Fibroblast of mammary gland (primary cell): ENCODE measurements around the gene TPSAB1.
"Not testable (repeated sequence)": the region's sequence is repeated elsewhere in the genome, so short reads cannot be mapped to it uniquely, and the experiment has no call there.

Source experiments
- DNase-seq: peaks from one replicate; pipeline ENCODE4 v3.0.0-alpha.2; 2010; ENCODE audit warnings: low read depth
- H3K4me3 ChIP-seq: 2 replicates; pipeline ENCODE4 v1.5.1; 2011; ENCODE audit warnings: low read depth, mild to moderate bottlenecking, low read length, moderate library complexity; ENCODE audit not compliant: control insufficient read depth
- CTCF ChIP-seq: conservative IDR thresholded peaks from 2 replicates; pipeline ENCODE4 v1.5.1; 2011; ENCODE audit warnings: low read depth, low read length, inconsistent platforms; ENCODE audit not compliant: control insufficient read depth, insufficient read depth

The TPSAB1 gene

GRCh38 chr16:1225051-1225451 is 15.5 kb upstream of the TPSAB1 start, which contains the start of gene TPSG1:
Gene TPSG1, minus strand, starts transcription at chr16:1225268. Its CDS starts 16 bp downstream, at chr16:1225252.
- DNase-seq = no peak
- no peak within 1 kb of the TSS for H3K4me3 ChIP-seq
- no peak for TF ChIP-seq CTCF

- DNase-seq, H3K4me3 ChIP-seq: not testable (repeated sequence)
Measured at GRCh38 chr16:1225728-1226311, 14.7 kb upstream of the TPSAB1 start.

- not testable (repeated sequence) for H3K4me3 ChIP-seq, DNase-seq
Measured at GRCh38 chr16:1226692-1227091, 13.8 kb upstream of the TPSAB1 start.

- DNase-seq, H3K4me3 ChIP-seq: not testable (repeated sequence)
Measured at GRCh38 chr16:1228227-1228626, 12.3 kb upstream of the TPSAB1 start.

GRCh38 chr16:1229476-1229875 is 11.0 kb upstream of the TPSAB1 start:
- H3K4me3 ChIP-seq, DNase-seq: not testable (repeated sequence)

GRCh38 chr16:1230084-1230470 is 10.4 kb upstream of the TPSAB1 start, which contains the start of gene TPSB2:
Gene TPSB2, minus strand, starts transcription at chr16:1230184. Its CDS starts 233 bp downstream, at chr16:1229951.
- not testable (repeated sequence) for H3K4me3 ChIP-seq, DNase-seq

- H3K4me3 ChIP-seq, DNase-seq: not testable (repeated sequence)
Measured at GRCh38 chr16:1230471-1231212, 9.9 kb upstream of the TPSAB1 start.

- not testable (repeated sequence) for H3K4me3 ChIP-seq, DNase-seq
Measured at GRCh38 chr16:1231301-1231700, 9.2 kb upstream of the TPSAB1 start.

GRCh38 chr16:1232049-1232748 is 8.3 kb upstream of the TPSAB1 start:
- not testable (repeated sequence) for DNase-seq, H3K4me3 ChIP-seq

- not testable (repeated sequence) for H3K4me3 ChIP-seq, DNase-seq
Measured at GRCh38 chr16:1236659-1237058, 3.8 kb upstream of the TPSAB1 start.

- no peak for TF ChIP-seq CTCF
- H3K4me3 ChIP-seq = no peak overlapping the region
- no peak for DNase-seq
Measured at GRCh38 chr16:1237990-1238389, 2.5 kb upstream of the TPSAB1 start.

- H3K4me3 ChIP-seq, DNase-seq: not testable (repeated sequence)
Measured at GRCh38 chr16:1238909-1239308, 1.6 kb upstream of the TPSAB1 start.

- not testable (repeated sequence) for H3K4me3 ChIP-seq, DNase-seq
Measured at GRCh38 chr16:1239575-1239974, 930 bp upstream of the TPSAB1 start.

- not testable (repeated sequence) for H3K4me3 ChIP-seq, DNase-seq
Measured at GRCh38 chr16:1241081-1241480, 576 bp downstream of the TPSAB1 start.

GRCh38 chr16:1243363-1243762 is 2.9 kb downstream of the TPSAB1 start:
- DNase-seq, H3K4me3 ChIP-seq: not testable (repeated sequence)
